Activated CD8-positive, alpha-beta memory T cell treated with anti-CD3 and anti-CD28 coated beads, Interleukin-2, amount 50 U/mL, for 48 hours (primary cell): Measurements from ENCODE around the gene ENOX1.

ENCODE experiments used
- DNase-seq: peaks from one replicate; pipeline ENCODE4 v3.0.0-alpha.2; 2020

ENOX1 gene

GRCh38 chr13:43339805-43340550 is 446.8 kb downstream of the ENOX1 start:
- no peak for DNase-seq

- no peak for DNase-seq
These were observed 447.5 kb downstream of the ENOX1 start for GRCh38 chr13:43339145-43339804.

GRCh38 chr13:43335764-43336163 is 451.0 kb downstream of the ENOX1 start:
- no peak for DNase-seq

- no peak for DNase-seq
These were observed 453.6 kb downstream of the ENOX1 start for GRCh38 chr13:43333176-43333575.

- no peak for DNase-seq
These were observed 455.1 kb downstream of the ENOX1 start for GRCh38 chr13:43331672-43332071.

GRCh38 chr13:43329702-43330101 is 457.1 kb downstream of the ENOX1 start:
- no peak for DNase-seq

GRCh38 chr13:43328907-43329306 is 457.9 kb downstream of the ENOX1 start:
- DNase-seq, result no peak

GRCh38 chr13:43326100-43326499 is 460.7 kb downstream of the ENOX1 start:
- no peak for DNase-seq

GRCh38 chr13:43325636-43326035 is 461.1 kb downstream of the ENOX1 start:
- DNase-seq, result no peak

GRCh38 chr13:43324129-43324528 is 462.6 kb downstream of the ENOX1 start:
- no peak for DNase-seq

GRCh38 chr13:43319617-43320444 is 466.9 kb downstream of the ENOX1 start:
- no peak for DNase-seq

- no peak for DNase-seq
These were observed 469.8 kb downstream of the ENOX1 start for GRCh38 chr13:43316946-43317353.

GRCh38 chr13:43316281-43316680 is 470.5 kb downstream of the ENOX1 start:
- no peak for DNase-seq

- DNase-seq, result no peak
These were observed 471.2 kb downstream of the ENOX1 start for GRCh38 chr13:43315522-43315921.

GRCh38 chr13:43309311-43309710 is 477.5 kb downstream of the ENOX1 start:
- DNase-seq, result no peak

- no peak for DNase-seq
These were observed 478.8 kb downstream of the ENOX1 start for GRCh38 chr13:43307921-43308433.

GRCh38 chr13:43307221-43307920 is 479.4 kb downstream of the ENOX1 start:
- no peak for DNase-seq

- no peak for DNase-seq
These were observed 480.4 kb downstream of the ENOX1 start for GRCh38 chr13:43306372-43306771.

GRCh38 chr13:43305416-43305815 is 481.4 kb downstream of the ENOX1 start:
- no peak for DNase-seq

- no peak for DNase-seq
These were observed 481.8 kb downstream of the ENOX1 start for GRCh38 chr13:43304945-43305344.

GRCh38 chr13:43304449-43304848 is 482.3 kb downstream of the ENOX1 start:
- DNase-seq, result no peak

- DNase-seq, result no peak
These were observed 483.6 kb downstream of the ENOX1 start for GRCh38 chr13:43303033-43303729.
